Erythroblast (primary cell): ENCODE data around the gene DIP2C.

Source experiments
- GATA1 ChIP-seq: IDR thresholded peaks from 2 replicates; pipeline ENCODE4 v1.6.1; 2011; ENCODE audit warnings: low read depth, mild to moderate bottlenecking, control low read depth, low read length, moderate library complexity
- POLR2A ChIP-seq: IDR thresholded peaks from 2 replicates; pipeline ENCODE4 v1.6.1; 2011; ENCODE audit warnings: mild to moderate bottlenecking, low read length

GRCh38 chr10:682931-683447 lies 6.5 kb downstream of the DIP2C start:
- TF ChIP-seq POLR2A, result no peak
- TF ChIP-seq GATA1, result no peak
